ENCODE results near the gene EMC10.
"Not testable (repeated sequence)": the region's sequence is repeated elsewhere in the genome, so short reads cannot be mapped to it uniquely, and the experiment has no call there.

The EMC10 gene

GRCh38 chr19:50476224-50476906, at the start of gene EMC10, which contains the start of gene GARIN5A:
Gene EMC10, plus strand, starts transcription at chr19:50476507. Its CDS starts 38 bp downstream, at chr19:50476545.
Gene GARIN5A, minus strand, starts transcription at chr19:50476848. Its CDS starts 460 bp downstream, at chr19:50476388.
- DNase-seq (ENCODE audit: low read depth) = peak; percentile 49

- no peak for DNase-seq (ENCODE audit: low read depth)
These were observed 48.9 kb upstream of the EMC10 start for GRCh38 chr19:50427318-50427925.

GRCh38 chr19:50427997-50428425, 48.3 kb upstream of the EMC10 start:
- DNase-seq (ENCODE audit: low read depth) = peak; percentile 18

GRCh38 chr19:50428772-50429463, 47.4 kb upstream of the EMC10 start:
- DNase-seq (ENCODE audit: low read depth) = no peak

- no peak for DNase-seq (ENCODE audit: low read depth)
These were observed 45.4 kb upstream of the EMC10 start for GRCh38 chr19:50430888-50431342.

GRCh38 chr19:50431343-50432220, 44.7 kb upstream of the EMC10 start:
- DNase-seq (ENCODE audit: low read depth) = no peak

GRCh38 chr19:50432221-50433028, 43.9 kb upstream of the EMC10 start, which contains the start of gene MYBPC2:
Gene MYBPC2, plus strand, starts transcription at chr19:50432892. Its CDS starts 62 bp downstream, at chr19:50432954.
- DNase-seq (ENCODE audit: low read depth) = no peak

- DNase-seq (ENCODE audit: low read depth) = no peak
These were observed 42.8 kb upstream of the EMC10 start for GRCh38 chr19:50433201-50434180.

GRCh38 chr19:50434525-50434924, 41.8 kb upstream of the EMC10 start:
- no peak for DNase-seq (ENCODE audit: low read depth)

GRCh38 chr19:50435221-50435620, 41.1 kb upstream of the EMC10 start:
- DNase-seq (ENCODE audit: low read depth) = no peak

GRCh38 chr19:50435627-50436026, 40.7 kb upstream of the EMC10 start:
- no peak for DNase-seq (ENCODE audit: low read depth)

GRCh38 chr19:50437862-50438449, 38.4 kb upstream of the EMC10 start:
- no peak for DNase-seq (ENCODE audit: low read depth)

GRCh38 chr19:50439130-50439529, 37.2 kb upstream of the EMC10 start:
- not testable (repeated sequence) for DNase-seq (ENCODE audit: low read depth)

- no peak for DNase-seq (ENCODE audit: low read depth)
These were observed 32.2 kb upstream of the EMC10 start for GRCh38 chr19:50444059-50444458.

- no peak for DNase-seq (ENCODE audit: low read depth)
These were observed 29.3 kb upstream of the EMC10 start for GRCh38 chr19:50447053-50447452.

- no peak for DNase-seq (ENCODE audit: low read depth)
These were observed 28.6 kb upstream of the EMC10 start for GRCh38 chr19:50447750-50448149.

- no peak for DNase-seq (ENCODE audit: low read depth)
These were observed 26.9 kb upstream of the EMC10 start for GRCh38 chr19:50449236-50449899.

GRCh38 chr19:50450369-50451222, 25.7 kb upstream of the EMC10 start:
- no peak for DNase-seq (ENCODE audit: low read depth)

All from GM04503 (cell line).